ENCODE data around the gene DNMT3B.

- TF ChIP-seq CTCF (IDR thresholded peaks at IDR 0.05) (no peak), ATF3 (CRISPR knock-in tag; conservative IDR thresholded peaks at IDR 0.05) (no peak), CBFB (CRISPR knock-in tag; IDR thresholded peaks at IDR 0.05; ENCODE audit: low read depth) (no peak), KAT7 (CRISPR knock-in tag; IDR thresholded peaks at IDR 0.05; ENCODE audit: borderline replicate concordance) (no peak), SMAD3 (CRISPR knock-in tag; IDR thresholded peaks at IDR 0.05; ENCODE audit: borderline replicate concordance) (no peak), ELF4 (CRISPR knock-in tag; IDR thresholded peaks at IDR 0.05; ENCODE audit: low read depth) (no peak), JAZF1 (CRISPR knock-in tag; IDR thresholded peaks at IDR 0.05) (no peak), SMAD4 (CRISPR knock-in tag; IDR thresholded peaks at IDR 0.05) (no peak), JUN (CRISPR knock-in tag; IDR thresholded peaks at IDR 0.05) (no peak), NR2C2 (CRISPR knock-in tag; IDR thresholded peaks at IDR 0.05) (no peak)
Observed at GRCh38 chr20:32742322-32743236, 19.6 kb upstream of the DNMT3B start.

Measured in WTC11 (cell line).